Measurements from ENCODE around the gene TRIM27. TPM values are rescaled to one million over a fixed set of nuclear protein-coding genes. Genes with fewer than 3 reads are reported as not detected.
"Not testable (repeated sequence)": the region's sequence is repeated elsewhere in the genome, so short reads cannot be mapped to it uniquely, and the experiment has no call there.

The TRIM27 gene
- total RNA-seq, 2 donors from 2014 or later = 50.7 to 51.1 TPM

- Mint-ChIP-seq H3K4me3 (no peak overlapping the region), H3K27me3 (ENCODE audit: low read depth) (peaks cover 17% of the 10 kb centered on the region), H3K36me3 (ENCODE audit: insufficient read depth in 2 of 2) (no peaks in the 10 kb centered on the region), H3K9me3 (no peaks in the 10 kb centered on the region), H3K27ac (no peak overlapping the region), H3K4me1 (ENCODE audit: low read depth) (peaks cover 2% of the 10 kb centered on the region)
- no peak for DNase-seq
- ATAC-seq (replicated peaks in 1 of 2) = no peak
Observed at GRCh38 chr6:28929887-28930620, 6.3 kb upstream of the TRIM27 start.

- not testable (repeated sequence) for H3K4me1 Mint-ChIP-seq (ENCODE audit: low read depth); H3K36me3 Mint-ChIP-seq (ENCODE audit: insufficient read depth in 2 of 2); H3K27ac Mint-ChIP-seq; H3K9me3 Mint-ChIP-seq; DNase-seq; H3K4me3 Mint-ChIP-seq; ATAC-seq (replicated peaks in 1 of 2)
- H3K27me3 Mint-ChIP-seq (ENCODE audit: low read depth) = peaks cover 17% of the 10 kb centered on the region
Observed at GRCh38 chr6:28929339-28929738, 5.6 kb upstream of the TRIM27 start.

DNA sequence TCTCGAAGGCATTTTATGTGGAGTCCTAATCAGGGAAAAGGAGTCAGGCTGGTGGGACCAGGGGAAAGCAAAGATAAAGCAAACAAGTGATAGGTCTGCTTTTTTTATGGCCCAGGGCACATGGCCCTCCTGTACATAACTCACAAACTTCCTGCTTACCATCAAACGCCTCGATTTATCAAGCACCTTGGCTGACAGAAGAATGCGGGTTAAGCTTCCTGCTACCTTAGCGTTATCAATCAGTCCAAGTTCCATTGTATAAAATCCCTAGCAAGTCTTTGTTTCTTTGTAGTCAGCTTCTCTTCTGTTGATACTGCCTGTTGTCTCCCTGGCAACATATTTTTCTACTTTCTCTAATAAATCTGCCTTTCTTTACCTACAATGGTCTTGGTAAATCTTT is 4.1 kb upstream of the TRIM27 start:
- peaks cover 9% of the 10 kb centered on the region for H3K4me1 Mint-ChIP-seq (ENCODE audit: low read depth)
- ATAC-seq (replicated peaks in 1 of 2) (no peak), DNase-seq (no peak)
- no peaks in the 10 kb centered on the region for H3K9me3 Mint-ChIP-seq
- H3K27me3 Mint-ChIP-seq (ENCODE audit: low read depth) = peaks cover 17% of the 10 kb centered on the region
- no peak overlapping the region for H3K4me3 Mint-ChIP-seq
- H3K27ac Mint-ChIP-seq = no peak overlapping the region
- H3K36me3 Mint-ChIP-seq (ENCODE audit: insufficient read depth in 2 of 2) = peaks cover 0 to under 1% of the 10 kb centered on the region in 2 donors

DNA sequence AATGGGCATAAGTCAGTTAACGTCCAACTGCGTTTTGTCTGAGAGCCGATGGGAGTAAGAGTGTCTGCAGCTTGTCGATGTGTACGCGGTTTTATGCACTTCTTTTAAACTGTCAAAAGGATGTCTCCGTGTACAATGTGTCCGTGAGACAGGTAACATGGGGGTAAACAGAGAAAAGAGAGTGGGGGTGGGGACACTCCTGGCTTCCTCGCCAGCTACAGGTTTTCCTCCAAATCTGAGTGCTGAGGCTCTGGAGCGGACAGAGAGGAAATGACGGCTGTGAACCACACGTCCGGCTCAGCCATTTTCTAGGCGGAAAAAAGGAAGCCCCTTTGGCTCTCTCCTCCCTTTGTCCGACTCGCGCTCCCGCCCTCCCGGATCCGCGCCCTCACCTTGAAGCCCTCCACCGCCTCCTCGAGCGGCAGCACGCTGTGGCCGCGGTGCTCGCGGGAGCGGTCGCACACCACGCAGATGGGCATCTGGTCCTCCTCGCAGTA is 916 bp downstream of the TRIM27 start:
- Mint-ChIP-seq H3K27ac (peak overlapping the region; percentile 99), H3K9me3 (no peaks in the 10 kb centered on the region), H3K4me3 (peak overlapping the region; percentile 92), H3K36me3 (ENCODE audit: insufficient read depth in 2 of 2) (peaks cover 18 to 32% of the 10 kb centered on the region in 2 donors), H3K4me1 (ENCODE audit: low read depth) (peaks cover 45% of the 10 kb centered on the region), H3K27me3 (ENCODE audit: low read depth) (no peaks in the 10 kb centered on the region)
- DNase-seq = peak; percentile 54
- peak; percentile 33 to 37 for ATAC-seq (replicated peaks in 1 of 2)

- H3K27me3 Mint-ChIP-seq (ENCODE audit: low read depth) = no peaks in the 10 kb centered on the region
- DNase-seq = peak; percentile 23 to 42
- no peaks in the 10 kb centered on the region for H3K9me3 Mint-ChIP-seq
- H3K36me3 Mint-ChIP-seq (ENCODE audit: insufficient read depth in 2 of 2) = peaks cover 20 to 39% of the 10 kb centered on the region in 2 donors
- peak; percentile 46 to 59 for ATAC-seq (replicated peaks in 1 of 2)
- peaks cover 46% of the 10 kb centered on the region for H3K4me1 Mint-ChIP-seq (ENCODE audit: low read depth)
- H3K4me3 Mint-ChIP-seq = peak overlapping the region; percentile 92
- H3K27ac Mint-ChIP-seq = peak overlapping the region; percentile 99
Observed at GRCh38 chr6:28922004-28922820, 1.6 kb downstream of the TRIM27 start.

- Mint-ChIP-seq H3K4me3 (peak overlapping the region; percentile 17 to 28), H3K27ac (peak overlapping the region; percentile 52), H3K27me3 (ENCODE audit: low read depth) (no peaks in the 10 kb centered on the region), H3K4me1 (ENCODE audit: low read depth) (peaks cover 52% of the 10 kb centered on the region), H3K36me3 (ENCODE audit: insufficient read depth in 2 of 2) (peaks cover 23 to 50% of the 10 kb centered on the region in 2 donors), H3K9me3 (no peaks in the 10 kb centered on the region)
- DNase-seq = no peak
- ATAC-seq (replicated peaks in 1 of 2) = no peak
Observed at GRCh38 chr6:28920281-28920680, 3.5 kb downstream of the TRIM27 start.

DNA sequence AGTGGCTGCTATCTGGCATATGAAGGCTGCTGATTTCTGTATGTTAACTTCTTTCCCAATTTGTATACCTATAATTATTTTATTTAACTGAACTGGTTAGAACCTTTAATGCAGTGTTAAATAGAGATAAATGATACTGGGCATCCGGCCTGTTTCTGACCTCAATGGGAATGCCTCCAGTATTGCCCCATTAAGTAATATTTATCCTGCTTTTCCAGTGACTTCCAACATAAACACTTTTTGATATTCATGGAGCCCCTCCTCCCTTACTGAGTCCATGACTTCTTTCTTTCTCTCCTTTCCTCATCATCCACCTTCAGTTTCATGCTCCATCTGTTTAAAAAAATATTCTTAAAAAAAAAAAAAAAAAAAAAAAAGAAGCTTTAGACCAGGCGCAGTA is 8.8 kb downstream of the TRIM27 start:
- Mint-ChIP-seq H3K27ac (no peak overlapping the region), H3K4me3 (no peak overlapping the region), H3K9me3 (no peaks in the 10 kb centered on the region), H3K4me1 (ENCODE audit: low read depth) (peaks cover 17% of the 10 kb centered on the region), H3K36me3 (ENCODE audit: insufficient read depth in 2 of 2) (peaks cover 19 to 50% of the 10 kb centered on the region in 2 donors), H3K27me3 (ENCODE audit: low read depth) (no peaks in the 10 kb centered on the region)
- DNase-seq (no peak), ATAC-seq (replicated peaks in 1 of 2) (no peak)

GRCh38 chr6:28910901-28911690 is 12.7 kb downstream of the TRIM27 start:
- DNase-seq (no peak), ATAC-seq (replicated peaks in 1 of 2) (no peak)
- Mint-ChIP-seq H3K27ac (peak overlapping the region; percentile 67), H3K9me3 (no peaks in the 10 kb centered on the region), H3K27me3 (ENCODE audit: low read depth) (no peaks in the 10 kb centered on the region), H3K4me1 (ENCODE audit: low read depth) (no peaks in the 10 kb centered on the region), H3K4me3 (no peak overlapping the region), H3K36me3 (ENCODE audit: insufficient read depth in 2 of 2) (peaks cover 17 to 40% of the 10 kb centered on the region in 2 donors)

GRCh38 chr6:28907394-28907793 is 16.4 kb downstream of the TRIM27 start:
- no peak for ATAC-seq (replicated peaks in 1 of 2)
- Mint-ChIP-seq H3K4me3 (no peak overlapping the region), H3K4me1 (ENCODE audit: low read depth) (no peaks in the 10 kb centered on the region), H3K36me3 (ENCODE audit: insufficient read depth in 2 of 2) (peaks cover 28 to 48% of the 10 kb centered on the region in 2 donors), H3K27ac (no peak overlapping the region), H3K27me3 (ENCODE audit: low read depth) (no peaks in the 10 kb centered on the region), H3K9me3 (no peaks in the 10 kb centered on the region)
- no peak for DNase-seq

DNA sequence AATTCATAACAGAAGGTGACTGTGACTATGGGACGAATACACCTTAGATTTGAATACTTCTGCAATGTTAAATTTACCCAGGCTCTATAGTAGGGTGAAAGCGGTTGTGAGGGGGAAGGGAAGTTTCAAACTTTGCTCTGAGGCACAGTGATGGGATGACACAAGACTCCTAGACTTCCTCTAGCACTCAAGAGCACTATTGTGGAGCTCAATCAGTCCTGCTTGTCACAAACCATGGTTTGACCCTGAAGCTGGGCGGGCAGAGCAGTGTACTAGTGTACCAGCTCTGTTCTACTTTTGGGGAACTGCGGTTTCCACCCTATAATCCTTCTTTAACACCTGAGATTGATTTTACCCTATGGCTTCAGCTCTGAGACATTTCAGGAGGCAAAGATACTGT is 17.1 kb downstream of the TRIM27 start:
- H3K4me3 Mint-ChIP-seq = no peak overlapping the region
- H3K36me3 Mint-ChIP-seq (ENCODE audit: insufficient read depth in 2 of 2) = peaks cover 29 to 52% of the 10 kb centered on the region in 2 donors
- H3K9me3 Mint-ChIP-seq = no peaks in the 10 kb centered on the region
- no peak overlapping the region for H3K27ac Mint-ChIP-seq
- H3K4me1 Mint-ChIP-seq (ENCODE audit: low read depth) = no peaks in the 10 kb centered on the region
- no peak for ATAC-seq (replicated peaks in 1 of 2)
- DNase-seq = no peak
- no peaks in the 10 kb centered on the region for H3K27me3 Mint-ChIP-seq (ENCODE audit: low read depth)

GRCh38 chr6:28903686-28904085 is 20.1 kb downstream of the TRIM27 start:
- DNase-seq = no peak
- ATAC-seq (replicated peaks in 1 of 2) = no peak
- H3K4me3 Mint-ChIP-seq = no peak overlapping the region
- H3K27me3 Mint-ChIP-seq (ENCODE audit: low read depth) = no peaks in the 10 kb centered on the region
- peaks cover 3% of the 10 kb centered on the region for H3K4me1 Mint-ChIP-seq (ENCODE audit: low read depth)
- H3K27ac Mint-ChIP-seq = no peak overlapping the region
- peaks cover 15 to 35% of the 10 kb centered on the region in 2 donors for H3K36me3 Mint-ChIP-seq (ENCODE audit: insufficient read depth in 2 of 2)
- no peaks in the 10 kb centered on the region for H3K9me3 Mint-ChIP-seq

- DNase-seq = no peak
- no peak for ATAC-seq (replicated peaks in 1 of 2)
- H3K4me1 Mint-ChIP-seq (ENCODE audit: low read depth) = peaks cover 15% of the 10 kb centered on the region
- H3K27ac Mint-ChIP-seq = no peak overlapping the region
- no peaks in the 10 kb centered on the region for H3K9me3 Mint-ChIP-seq
- H3K36me3 Mint-ChIP-seq (ENCODE audit: insufficient read depth in 2 of 2) = peaks cover 15 to 32% of the 10 kb centered on the region in 2 donors
- no peak overlapping the region for H3K4me3 Mint-ChIP-seq
- H3K27me3 Mint-ChIP-seq (ENCODE audit: low read depth) = no peaks in the 10 kb centered on the region
Observed at GRCh38 chr6:28901831-28902230, 22.0 kb downstream of the TRIM27 start.
